HepG2 (cell line): ENCODE measurements around the gene ACVR1B. TPM values are rescaled to one million over a fixed set of nuclear protein-coding genes. Genes with fewer than 3 reads are reported as not detected.

Experiments used
- CCAR2 ChIP-seq: fragments of 200-400 bp; formaldehyde crosslinking; optimal IDR thresholded peaks from 2 replicates; pipeline ENCODE3; 2018; ENCODE audit warnings: low read depth, mild to moderate bottlenecking, low read length, moderate library complexity
- JDP2 ChIP-seq: sonication (generic); formaldehyde crosslinking; IDR thresholded peaks from 2 replicates; pipeline ENCODE4 v1.8.1; 2022; ENCODE audit warnings: missing genetic modification reagents, borderline replicate concordance
- KDM6A ChIP-seq: IDR thresholded peaks from 2 replicates; pipeline ENCODE4 v1.6.1; 2016; ENCODE audit warnings: low read depth
- NCOA5 ChIP-seq: sonication (generic); formaldehyde crosslinking; IDR thresholded peaks from 2 replicates; pipeline ENCODE4 v1.4.0; 2020; ENCODE audit warnings: missing genetic modification reagents
- NFE2 ChIP-seq: sonication (generic); formaldehyde crosslinking; IDR thresholded peaks from 2 replicates; pipeline ENCODE4 v1.4.0; 2020; ENCODE audit warnings: missing genetic modification reagents
- SRSF4 ChIP-seq: fragments of 200-400 bp; formaldehyde crosslinking; IDR thresholded peaks from one replicate; pipeline ENCODE4 v1.6.1; 2018; ENCODE audit warnings: mild to moderate bottlenecking, low read depth, low read length, moderate library complexity; ENCODE audit not compliant: poor library complexity, severe bottlenecking
- SYNCRIP ChIP-seq: fragments of 200-400 bp; formaldehyde crosslinking; IDR thresholded peaks from 2 replicates; pipeline ENCODE4 v1.6.1; 2018; ENCODE audit warnings: mild to moderate bottlenecking, low read depth, low read length; ENCODE audit not compliant: insufficient read depth
- ZNF839 ChIP-seq: sonication (generic); formaldehyde crosslinking; IDR thresholded peaks from 2 replicates; pipeline ENCODE4 v1.4.0; 2020; ENCODE audit warnings: missing genetic modification reagents, mild to moderate bottlenecking, borderline replicate concordance
- polyA plus RNA-seq, 8 experiments: library from polyadenylated mRNA; depleted of rRNA in 3 of 8; stranded (reverse) in 7 of 8; unstranded in 1 of 8; fragments of >200 nt; fragmentation: Illumina TruSeq in 4 of 8; extraction: Trizol in 4 of 8; gene quantifications; 2 replicates each; pipeline versions ENCODE4 v1.2.1 to v1.2.3, GENCODE V29; 2011 to 2016; ENCODE audit warnings: low read depth in 4 of 8, missing spikeins in 1 of 8, mixed read lengths in 1 of 8; ENCODE audit not compliant: insufficient read depth in 1 of 8
- total RNA-seq, 5 experiments: library from RNA; depleted of rRNA; stranded (reverse); fragments of >200 nt; fragmentation: Illumina TruSeq; extraction: Trizol; gene quantifications; 2 replicates each; pipeline ENCODE4 v1.2.3, GENCODE V29; 2016; ENCODE audit warnings: low read depth in 1 of 5
- TF ChIP-seq, protein P1 (sequence below): sonication (generic); formaldehyde crosslinking; IDR thresholded peaks from 2 replicates; pipeline ENCODE4 v1.4.0; 2020; ENCODE audit warnings: missing genetic modification reagents
- TF ChIP-seq, protein P2 (sequence below): sonication (generic); formaldehyde crosslinking; IDR thresholded peaks from 2 replicates; pipeline ENCODE4 v1.5.0; 2020; ENCODE audit warnings: mild to moderate bottlenecking, missing genetic modification reagents, borderline replicate concordance

The ACVR1B gene
- total and polyA plus RNA-seq, 2 of the 13 experiments (the other 11 are each of a cell fraction or from before 2014, with no cell fraction given) = 8.9 to 12.1 TPM

DNA sequence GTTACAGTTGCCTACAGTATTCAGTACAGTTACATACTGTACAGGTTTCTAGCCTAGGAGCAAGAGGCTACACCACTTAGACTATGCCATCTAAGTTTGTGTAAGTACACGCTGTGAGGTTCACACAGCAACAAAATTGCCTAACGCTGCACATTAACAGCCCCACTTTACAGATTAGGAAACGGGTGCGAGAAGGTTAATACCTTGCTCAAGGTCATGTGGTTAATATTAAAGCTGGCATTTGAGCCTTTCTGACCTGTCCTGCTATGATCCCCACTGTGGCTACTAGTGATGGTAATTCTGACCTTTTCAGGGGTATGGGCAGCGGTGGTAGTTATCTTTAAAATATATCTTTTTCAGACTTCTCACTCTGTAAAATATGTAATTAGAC, 20.9 kb downstream of the ACVR1B start (continued):
- TF ChIP-seq, protein P1, sequence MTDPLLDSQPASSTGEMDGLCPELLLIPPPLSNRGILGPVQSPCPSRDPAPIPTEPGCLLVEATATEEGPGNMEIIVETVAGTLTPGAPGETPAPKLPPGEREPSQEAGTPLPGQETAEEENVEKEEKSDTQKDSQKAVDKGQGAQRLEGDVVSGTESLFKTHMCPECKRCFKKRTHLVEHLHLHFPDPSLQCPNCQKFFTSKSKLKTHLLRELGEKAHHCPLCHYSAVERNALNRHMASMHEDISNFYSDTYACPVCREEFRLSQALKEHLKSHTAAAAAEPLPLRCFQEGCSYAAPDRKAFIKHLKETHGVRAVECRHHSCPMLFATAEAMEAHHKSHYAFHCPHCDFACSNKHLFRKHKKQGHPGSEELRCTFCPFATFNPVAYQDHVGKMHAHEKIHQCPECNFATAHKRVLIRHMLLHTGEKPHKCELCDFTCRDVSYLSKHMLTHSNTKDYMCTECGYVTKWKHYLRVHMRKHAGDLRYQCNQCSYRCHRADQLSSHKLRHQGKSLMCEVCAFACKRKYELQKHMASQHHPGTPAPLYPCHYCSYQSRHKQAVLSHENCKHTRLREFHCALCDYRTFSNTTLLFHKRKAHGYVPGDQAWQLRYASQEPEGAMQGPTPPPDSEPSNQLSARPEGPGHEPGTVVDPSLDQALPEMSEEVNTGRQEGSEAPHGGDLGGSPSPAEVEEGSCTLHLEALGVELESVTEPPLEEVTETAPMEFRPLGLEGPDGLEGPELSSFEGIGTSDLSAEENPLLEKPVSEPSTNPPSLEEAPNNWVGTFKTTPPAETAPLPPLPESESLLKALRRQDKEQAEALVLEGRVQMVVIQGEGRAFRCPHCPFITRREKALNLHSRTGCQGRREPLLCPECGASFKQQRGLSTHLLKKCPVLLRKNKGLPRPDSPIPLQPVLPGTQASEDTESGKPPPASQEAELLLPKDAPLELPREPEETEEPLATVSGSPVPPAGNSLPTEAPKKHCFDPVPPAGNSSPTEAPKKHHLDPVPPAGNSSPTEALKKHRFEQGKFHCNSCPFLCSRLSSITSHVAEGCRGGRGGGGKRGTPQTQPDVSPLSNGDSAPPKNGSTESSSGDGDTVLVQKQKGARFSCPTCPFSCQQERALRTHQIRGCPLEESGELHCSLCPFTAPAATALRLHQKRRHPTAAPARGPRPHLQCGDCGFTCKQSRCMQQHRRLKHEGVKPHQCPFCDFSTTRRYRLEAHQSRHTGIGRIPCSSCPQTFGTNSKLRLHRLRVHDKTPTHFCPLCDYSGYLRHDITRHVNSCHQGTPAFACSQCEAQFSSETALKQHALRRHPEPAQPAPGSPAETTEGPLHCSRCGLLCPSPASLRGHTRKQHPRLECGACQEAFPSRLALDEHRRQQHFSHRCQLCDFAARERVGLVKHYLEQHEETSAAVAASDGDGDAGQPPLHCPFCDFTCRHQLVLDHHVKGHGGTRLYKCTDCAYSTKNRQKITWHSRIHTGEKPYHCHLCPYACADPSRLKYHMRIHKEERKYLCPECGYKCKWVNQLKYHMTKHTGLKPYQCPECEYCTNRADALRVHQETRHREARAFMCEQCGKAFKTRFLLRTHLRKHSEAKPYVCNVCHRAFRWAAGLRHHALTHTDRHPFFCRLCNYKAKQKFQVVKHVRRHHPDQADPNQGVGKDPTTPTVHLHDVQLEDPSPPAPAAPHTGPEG = no peak
- TF ChIP-seq ZNF839 = no peak
- TF ChIP-seq SRSF4 = no peak
- no peak for TF ChIP-seq CCAR2
- TF ChIP-seq KDM6A = no peak
- TF ChIP-seq NFE2 = no peak
- TF ChIP-seq, protein P2, sequence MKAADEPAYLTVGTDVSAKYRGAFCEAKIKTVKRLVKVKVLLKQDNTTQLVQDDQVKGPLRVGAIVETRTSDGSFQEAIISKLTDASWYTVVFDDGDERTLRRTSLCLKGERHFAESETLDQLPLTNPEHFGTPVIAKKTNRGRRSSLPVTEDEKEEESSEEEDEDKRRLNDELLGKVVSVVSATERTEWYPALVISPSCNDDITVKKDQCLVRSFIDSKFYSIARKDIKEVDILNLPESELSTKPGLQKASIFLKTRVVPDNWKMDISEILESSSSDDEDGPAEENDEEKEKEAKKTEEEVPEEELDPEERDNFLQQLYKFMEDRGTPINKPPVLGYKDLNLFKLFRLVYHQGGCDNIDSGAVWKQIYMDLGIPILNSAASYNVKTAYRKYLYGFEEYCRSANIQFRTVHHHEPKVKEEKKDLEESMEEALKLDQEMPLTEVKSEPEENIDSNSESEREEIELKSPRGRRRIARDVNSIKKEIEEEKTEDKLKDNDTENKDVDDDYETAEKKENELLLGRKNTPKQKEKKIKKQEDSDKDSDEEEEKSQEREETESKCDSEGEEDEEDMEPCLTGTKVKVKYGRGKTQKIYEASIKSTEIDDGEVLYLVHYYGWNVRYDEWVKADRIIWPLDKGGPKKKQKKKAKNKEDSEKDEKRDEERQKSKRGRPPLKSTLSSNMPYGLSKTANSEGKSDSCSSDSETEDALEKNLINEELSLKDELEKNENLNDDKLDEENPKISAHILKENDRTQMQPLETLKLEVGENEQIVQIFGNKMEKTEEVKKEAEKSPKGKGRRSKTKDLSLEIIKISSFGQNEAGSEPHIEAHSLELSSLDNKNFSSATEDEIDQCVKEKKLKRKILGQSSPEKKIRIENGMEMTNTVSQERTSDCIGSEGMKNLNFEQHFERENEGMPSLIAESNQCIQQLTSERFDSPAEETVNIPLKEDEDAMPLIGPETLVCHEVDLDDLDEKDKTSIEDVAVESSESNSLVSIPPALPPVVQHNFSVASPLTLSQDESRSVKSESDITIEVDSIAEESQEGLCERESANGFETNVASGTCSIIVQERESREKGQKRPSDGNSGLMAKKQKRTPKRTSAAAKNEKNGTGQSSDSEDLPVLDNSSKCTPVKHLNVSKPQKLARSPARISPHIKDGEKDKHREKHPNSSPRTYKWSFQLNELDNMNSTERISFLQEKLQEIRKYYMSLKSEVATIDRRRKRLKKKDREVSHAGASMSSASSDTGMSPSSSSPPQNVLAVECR (CRISPR knock-in tag) = peak; percentile 26; the same call in 1 of the 2 replicates
- no peak for TF ChIP-seq NCOA5
- no peak for TF ChIP-seq JDP2 (CRISPR knock-in tag)
- TF ChIP-seq SYNCRIP = no peak
